GM19467 (cell line): ENCODE data around the gene LRRC52.

Experiments used
- ATAC-seq: cut with Tn5 transposase; IDR thresholded peaks from one replicate; pipeline ENCODE4 v1.9.1; 2021; ENCODE audit warnings: mild to moderate bottlenecking, moderate library complexity; ENCODE audit not compliant: unreplicated experiment

LRRC52 gene

DNA sequence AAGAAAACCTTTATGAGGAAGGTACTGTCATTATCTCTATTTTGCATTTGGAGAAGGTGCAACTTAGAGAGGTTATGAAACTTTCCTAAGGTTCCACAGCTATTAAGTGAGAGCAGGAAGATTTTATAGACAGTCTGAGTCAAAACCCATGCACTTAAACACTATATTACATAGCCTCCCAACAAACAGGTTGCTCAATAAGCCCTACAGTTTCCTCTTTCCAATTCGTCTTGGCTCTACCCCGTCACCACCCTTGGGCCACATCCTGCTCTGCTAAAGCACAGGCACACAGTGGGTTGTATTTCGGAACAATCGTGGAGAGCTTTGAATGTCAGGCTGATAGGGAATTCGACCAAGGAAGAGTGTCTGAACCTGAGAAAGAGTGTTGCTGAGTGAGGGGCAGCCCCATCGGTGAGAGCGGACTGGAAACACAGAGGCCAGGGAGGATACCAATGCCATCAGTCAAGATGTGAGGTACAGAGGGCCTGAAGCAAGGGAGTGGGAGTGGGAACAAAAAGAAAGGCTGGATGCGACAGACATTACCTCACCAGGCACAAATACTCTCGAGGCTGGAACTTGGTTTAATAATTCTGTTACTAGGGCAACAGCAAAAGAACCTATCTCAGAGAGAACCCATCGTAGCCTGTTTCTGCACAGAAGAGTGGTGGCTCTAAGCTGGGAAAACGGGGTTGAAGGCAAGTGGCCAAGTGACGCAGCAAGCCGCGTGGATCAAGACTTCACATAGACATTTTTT, 6.3 kb upstream of the LRRC52 start:
- ATAC-seq: no peak

DNA sequence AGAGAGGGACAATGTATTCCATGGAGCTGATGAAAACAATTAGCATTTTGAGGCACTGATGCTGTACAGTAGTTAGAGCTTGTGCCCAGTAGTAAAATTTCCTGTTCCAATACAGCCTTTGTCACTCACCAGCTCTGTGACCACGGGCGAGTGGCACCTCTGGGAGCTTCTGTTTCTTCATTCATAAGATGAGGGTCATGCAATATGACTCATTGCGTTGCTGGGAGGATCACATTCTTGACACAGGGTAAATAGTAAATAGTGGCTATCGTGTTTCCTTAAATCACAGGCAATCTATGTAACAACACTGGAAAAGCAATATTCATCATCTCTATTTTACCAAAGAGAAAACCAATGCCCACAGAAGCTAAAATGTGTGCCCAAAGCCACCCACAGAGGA, 4.5 kb upstream of the LRRC52 start:
- no peak for ATAC-seq

DNA sequence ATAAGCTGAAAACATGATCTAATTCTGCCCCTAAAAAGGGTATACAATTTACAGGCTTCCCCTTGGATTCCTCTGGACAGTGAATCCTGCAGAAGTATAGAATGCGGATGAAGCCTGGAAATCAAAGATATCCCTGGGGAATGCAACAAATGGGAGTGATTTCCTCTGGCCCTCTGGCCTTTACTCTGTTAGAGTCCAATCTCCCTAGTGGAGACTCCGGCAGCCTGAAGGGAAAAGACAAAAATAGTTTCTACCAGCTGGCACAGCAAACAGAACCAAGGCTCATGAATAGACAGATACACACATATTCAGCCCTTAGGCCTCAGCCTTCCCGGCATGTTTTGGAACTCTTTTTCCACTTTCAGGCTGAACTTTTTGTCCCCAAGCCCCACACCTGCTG, 3.9 kb upstream of the LRRC52 start:
- ATAC-seq: no peak

DNA sequence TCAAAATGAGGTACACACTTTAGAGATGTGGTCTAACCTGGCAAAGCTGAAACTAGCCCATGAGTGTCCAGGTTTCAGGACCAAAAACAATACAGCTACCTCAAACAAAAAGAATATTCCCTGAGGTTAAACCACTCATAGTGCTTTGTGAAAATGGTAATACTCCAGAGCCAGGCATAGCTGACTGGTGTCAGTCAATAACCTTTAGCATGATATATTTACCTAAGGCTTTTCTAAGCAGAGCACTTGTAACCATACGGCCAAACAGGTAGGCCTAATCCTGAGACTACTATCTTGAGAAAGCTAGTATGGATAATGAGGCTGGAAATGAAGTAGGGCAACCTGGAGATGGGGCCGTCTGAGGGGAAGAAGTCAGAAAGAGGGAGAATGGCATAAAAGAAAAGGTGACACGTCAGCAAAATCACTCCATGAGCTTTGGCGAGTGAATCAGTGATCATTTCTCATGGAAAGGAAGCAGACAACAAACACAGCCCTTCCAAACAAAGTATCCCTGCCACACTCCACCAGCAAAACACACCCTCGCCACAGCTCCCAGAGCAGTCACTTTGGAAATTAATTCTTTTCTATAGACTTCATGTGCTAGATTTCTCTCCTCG, 1.7 kb upstream of the LRRC52 start:
- no peak for ATAC-seq

DNA sequence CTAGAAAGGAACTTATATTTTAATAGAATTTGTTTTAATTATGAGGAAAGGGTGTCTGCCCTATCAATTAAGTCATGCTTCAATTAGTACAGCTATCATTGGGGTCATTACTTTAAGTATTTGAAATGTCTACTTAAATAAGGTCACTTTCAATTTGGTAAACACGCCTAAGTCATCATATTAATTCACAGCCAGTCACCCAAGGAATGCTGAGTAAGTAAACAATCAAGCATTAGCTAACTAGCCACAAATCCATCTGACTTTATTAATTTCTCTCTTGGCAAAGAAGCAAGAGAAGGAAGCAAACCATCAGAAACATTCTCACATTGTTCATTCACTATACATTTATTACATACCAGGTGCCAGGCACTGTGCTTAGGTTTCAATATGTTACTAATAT, 1.2 kb upstream of the LRRC52 start:
- ATAC-seq: no peak

DNA sequence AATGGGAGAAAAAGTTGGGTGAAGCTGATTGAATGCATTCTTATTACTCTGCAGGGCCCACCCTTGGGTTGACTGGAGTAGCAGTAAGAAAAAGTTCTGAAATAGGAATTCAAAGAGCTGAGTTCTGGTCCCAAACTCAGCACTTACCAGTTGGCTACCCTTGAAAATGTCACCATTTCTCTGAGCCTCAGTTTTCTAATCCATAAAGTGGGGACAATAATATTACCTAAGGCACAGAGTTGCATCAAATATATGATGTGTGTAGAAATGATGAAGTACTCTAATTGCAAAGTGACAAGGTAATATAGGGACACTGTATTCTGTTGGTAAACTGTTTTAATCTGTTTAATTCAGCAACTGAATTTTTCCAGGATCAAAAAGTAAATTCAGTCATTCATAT, 1.2 kb downstream of the LRRC52 start:
- ATAC-seq: no peak

DNA sequence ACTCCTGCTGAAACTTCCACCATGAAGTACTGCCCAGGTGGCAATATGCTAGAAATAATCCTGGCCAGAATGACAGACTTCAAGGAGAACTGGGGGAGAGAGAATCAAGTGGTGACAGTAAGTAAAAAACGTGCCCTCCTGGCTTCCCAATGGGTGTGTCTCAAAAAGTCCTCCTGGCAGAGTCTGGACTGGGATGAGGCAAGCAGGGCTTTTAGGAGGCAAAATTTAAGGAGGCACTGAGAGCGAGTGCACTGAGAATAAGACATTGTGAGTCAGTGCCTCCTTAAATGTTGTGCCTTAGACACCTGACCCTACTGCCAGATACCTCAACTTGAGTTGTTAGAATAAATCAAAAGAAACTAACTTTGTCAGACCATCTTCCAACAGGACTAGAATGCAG, 2.2 kb downstream of the LRRC52 start:
- ATAC-seq: no peak

DNA sequence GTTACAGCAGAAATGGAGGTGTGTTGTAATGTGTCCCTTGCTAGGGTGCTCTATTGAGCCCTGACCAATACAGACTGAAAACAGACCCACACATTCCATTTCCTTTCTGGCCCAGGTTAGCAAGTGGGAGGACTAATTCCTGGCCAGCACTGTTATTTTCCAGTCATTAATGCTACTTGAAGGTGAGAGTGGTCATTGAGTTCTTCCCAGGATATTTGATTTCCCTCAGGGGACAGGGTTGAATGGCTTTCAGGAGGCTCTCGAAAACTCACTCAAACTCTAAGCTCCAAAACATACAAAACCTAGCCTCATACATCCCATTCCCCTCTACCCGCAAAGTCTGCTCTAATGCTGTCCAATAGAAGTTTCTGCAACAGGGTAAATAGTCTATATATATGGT, 6.2 kb downstream of the LRRC52 start:
- no peak for ATAC-seq

DNA sequence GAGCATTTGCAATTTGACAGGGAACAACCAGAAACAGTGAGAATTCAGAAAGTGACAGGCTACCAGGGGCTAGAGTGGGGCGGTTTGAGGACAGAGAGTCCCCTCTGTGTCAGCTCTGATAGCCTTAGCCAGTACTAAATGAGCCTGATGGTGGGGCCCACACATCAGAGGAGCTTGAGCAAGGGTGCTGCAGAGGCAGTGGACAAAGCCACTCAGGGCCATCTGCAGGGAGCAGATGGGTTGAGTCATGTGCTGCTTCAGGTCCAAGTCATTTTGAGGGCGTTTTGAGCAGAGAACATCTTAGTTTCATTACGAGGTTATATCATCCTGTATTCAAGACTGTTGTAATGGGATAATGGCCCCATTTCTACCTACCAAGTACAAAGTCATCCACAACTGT, 7.7 kb downstream of the LRRC52 start:
- ATAC-seq: no peak

DNA sequence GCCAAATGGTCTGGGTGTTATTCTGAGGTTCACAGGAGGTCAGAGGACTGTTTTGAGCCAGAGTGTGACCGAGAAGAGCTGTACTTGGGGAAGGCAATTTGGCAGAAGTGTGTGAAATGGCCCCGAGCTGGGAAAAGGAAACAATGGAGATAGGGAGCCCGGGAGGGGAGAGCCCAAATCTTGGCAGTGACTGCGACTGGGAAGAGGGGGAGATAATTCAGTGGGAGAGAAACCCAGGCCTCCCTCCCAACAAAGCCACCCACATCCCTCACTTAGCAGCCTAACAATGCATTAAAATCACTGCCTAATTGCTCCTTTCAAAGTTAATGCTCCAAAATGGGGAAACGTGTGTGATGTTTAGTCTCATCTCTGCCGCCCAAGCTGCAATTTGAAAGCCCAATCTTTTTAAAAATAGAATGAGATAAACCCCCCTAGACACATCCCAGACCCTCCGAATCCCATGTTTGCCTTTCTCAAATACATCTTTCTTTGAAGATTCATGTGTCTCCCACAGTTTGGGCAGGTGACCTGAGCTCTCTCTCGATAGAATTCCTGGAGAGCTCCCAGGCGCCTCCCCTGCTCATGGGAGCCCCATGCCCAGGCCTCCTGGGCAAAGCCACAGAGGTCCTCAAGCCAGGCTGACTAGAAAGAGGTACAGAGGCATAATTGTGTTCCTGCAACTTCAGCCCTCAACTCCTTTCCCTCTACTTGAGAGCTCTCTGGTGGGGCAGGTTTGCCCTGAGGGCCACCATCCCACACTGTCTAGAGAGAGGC, 17.3 kb downstream of the LRRC52 start:
- no peak for ATAC-seq

DNA sequence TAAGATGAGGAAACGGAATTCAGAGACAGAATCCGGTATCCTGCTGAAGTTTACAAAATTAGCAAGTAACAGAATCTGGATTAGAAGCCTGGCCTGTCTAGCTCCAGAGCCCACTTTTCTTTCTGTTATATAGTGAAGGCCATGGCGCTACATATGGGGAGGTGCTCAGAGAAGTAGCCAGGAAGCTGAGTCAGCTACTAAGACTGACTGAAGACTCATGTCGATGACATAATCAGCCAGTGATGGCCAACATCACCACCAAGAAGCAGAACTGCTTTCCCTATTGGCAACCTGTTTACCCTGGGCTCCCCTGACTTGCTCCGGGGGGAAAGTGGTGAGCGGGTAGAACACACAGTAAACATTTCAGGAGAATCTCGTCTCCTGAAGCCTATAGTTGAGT, 18.8 kb downstream of the LRRC52 start:
- ATAC-seq: no peak

DNA sequence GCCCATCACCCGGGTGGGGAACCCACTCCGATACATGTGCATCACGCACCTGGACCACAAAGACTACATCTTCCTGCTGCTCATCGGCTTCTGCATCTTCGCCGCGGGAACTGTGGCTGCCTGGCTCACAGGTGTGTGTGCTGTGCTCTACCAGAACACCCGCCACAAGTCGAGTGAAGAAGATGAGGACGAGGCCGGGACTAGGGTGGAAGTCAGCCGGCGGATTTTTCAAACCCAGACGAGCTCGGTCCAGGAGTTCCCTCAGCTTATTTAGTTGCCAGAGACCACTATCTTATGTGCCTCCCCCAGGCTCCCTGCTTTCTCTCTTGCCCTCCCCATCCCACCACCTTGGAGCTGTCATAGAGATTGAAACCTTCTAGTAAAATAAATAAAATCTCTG, 19.8 kb downstream of the LRRC52 start:
- ATAC-seq: no peak

DNA sequence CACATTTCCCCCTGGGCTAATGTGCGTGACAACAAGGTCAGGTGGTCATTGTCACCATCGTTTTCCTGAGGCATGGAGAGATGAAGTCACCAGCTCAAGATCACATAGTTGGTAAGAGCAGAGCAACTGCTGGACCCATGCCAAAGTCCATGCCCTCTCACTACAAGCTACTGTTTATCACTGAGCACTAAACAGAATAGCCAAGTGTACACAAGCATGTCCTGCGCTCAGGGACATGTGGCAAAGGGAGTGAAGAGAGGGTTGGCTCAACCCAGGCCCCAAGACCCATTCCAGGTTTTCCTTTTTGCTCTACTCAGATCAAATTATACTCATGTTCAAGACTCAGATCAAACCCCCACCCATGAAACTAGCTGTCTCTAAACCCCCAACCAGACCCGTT, 20.8 kb downstream of the LRRC52 start:
- no peak for ATAC-seq

DNA sequence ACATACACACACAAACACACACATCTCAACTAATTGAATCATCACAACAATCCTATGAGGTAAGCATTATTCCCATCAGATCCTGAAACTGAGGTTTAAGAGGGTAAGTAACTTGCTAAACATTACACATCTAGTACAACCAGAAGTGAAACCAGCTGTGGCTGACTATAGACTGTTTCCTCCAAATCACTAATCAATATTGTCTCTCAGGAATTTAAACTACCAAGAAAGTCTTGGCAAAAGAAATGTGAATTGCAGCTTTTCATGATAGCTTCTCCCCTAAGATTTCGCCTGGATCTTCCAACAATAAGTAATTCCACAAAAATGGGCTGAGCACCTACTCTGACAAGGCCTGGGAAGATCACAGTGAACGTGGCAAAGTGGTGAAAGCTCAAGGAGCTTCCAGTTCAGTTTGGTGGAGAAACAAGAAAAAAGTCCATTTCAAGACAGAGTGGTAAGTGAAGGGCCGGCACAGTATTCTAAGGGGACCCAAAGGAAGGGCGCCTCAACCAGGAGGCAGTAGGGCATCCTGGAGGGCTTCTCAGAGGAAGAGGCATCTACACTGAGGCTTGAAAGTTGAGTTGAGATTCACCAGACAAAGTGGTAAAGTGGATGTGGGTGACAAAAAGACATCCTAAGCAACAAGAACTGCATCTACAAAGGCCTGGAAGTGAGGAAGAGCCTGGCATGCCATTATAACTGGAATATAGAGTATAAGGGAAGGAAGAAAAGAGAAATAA, 22.1 kb downstream of the LRRC52 start:
- no peak for ATAC-seq

DNA sequence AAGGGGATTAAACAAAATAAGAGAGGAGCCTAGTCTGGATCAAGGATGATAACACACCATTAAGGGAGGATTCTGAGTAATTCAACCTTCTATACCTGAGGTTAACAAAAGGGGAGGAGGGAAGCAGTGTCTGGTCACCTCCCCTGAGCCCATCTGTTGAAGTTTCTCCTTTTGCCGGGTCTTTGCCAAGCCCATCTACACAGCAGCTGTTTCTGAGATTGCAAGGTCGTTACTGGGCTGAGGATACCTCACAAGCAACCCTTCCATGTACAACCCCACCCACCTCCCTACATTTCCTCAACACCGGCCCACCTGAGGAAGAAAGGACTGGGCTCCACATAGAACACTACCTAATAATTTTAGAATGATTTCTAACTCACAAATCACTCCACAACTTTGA, 26.3 kb downstream of the LRRC52 start:
- no peak for ATAC-seq

DNA sequence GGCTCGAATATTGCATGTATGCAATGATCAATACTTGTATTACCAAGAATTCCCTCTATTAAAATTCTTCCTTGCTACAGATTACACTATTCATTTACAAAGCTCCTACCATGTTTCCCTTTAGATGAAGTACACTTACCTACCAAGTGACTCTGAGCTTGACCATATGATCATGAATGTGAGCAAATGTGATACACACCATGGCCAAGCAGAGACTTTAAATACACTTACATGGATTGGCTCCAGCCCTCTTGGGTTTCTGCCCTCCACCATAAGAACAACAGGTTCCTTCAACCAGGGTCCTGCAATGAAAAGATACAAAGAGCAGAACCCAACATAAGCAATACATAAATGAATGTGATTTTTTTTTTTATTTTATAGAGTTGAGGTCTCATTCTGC, 30.0 kb downstream of the LRRC52 start:
- no peak for ATAC-seq

DNA sequence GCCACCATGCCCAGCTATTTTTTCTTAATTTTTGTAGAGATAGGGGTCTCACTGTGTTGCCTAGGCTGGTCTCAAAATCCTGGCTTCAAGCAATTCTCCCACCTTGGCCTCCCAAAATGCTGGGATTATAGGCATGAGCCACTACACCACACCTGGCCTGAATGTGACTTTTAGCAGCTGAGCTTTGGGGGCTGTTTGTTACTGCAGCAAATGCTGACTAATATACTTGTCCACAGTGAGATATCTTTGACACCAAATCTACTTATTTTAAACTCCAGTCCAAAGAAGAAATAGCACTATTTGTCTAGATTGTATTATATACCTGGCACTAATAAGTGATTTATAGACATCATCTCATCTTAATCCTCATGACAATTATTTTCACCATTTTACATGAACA, 30.5 kb downstream of the LRRC52 start:
- ATAC-seq: no peak

DNA sequence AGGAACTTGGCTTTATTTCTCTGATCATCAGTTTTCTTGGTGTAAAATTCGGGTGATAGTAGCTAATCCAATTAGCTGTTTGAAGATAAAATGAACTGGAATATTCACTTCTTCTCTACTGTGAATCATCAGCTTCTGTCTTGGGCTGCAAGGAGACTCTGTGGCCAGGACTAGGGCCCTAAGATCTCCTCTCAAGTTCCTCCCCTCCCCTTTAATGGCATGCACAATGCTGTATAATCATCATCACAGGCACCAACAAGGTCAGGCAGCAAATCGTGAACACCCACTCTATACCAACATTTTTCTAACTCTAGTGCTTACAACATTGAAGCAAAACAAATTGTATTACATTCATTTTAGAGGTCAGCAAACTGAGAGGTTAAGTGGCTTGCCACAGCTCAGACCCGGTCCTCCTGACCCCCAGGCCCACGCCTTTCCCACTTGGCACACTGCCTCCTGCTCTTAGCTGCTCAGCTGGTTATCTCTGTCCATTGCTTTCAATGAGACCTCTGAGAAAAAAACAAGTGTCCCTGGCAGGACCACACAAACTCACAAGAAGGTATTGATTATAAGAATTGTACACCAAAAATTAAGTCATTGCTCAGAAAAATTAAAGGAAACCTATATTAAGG, 31.8 kb downstream of the LRRC52 start:
- ATAC-seq: no peak

DNA sequence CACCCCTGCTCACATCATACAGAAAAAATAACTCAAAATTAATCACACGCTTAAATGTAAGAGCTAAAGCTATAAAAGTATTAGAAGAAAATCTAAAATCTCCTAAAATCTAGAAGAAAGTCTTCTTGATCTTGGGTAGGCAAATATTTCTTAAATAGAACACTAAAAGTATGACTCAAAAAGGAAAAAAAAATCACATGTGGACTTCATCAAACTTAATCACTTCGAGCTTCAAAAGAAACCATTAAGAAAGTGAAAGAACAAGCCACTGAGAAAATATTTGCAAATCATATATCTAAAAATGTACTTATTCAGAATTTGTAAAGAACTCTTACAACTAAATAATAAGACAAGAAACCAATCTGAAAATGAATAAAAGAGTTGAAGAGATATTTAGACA, 32.7 kb downstream of the LRRC52 start:
- ATAC-seq: no peak

DNA sequence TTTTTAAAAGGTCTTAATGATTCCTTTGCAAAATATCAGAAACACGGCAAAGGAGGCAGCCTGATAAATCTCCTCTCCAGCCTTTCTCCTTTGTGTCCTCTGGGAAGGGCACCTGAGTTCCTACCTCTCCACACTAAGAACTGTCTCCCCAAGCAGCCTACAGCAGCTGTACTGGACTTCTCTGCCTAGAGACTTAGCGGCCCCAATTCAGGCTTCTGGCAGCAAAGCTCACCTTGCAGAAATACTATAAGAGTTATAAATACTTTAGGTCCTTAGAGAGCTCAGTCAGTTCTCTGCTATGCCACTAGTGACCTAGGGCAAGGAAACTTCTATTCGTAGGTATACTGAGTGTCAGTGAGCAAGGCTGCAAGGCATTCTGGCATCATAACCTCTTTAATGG, 33.9 kb downstream of the LRRC52 start:
- no peak for ATAC-seq
